ENCODE data around the gene NT5C. TPM values are rescaled to one million over a fixed set of nuclear protein-coding genes. Genes with fewer than 3 reads are reported as not detected.

The NT5C gene
- total RNA-seq, 1 experiment from 2014 or later = 38.6 TPM

GRCh38 chr17:75125984-75126383 is 5.6 kb downstream of the NT5C start:
- CTCF ChIA-PET = interaction anchor here (0.5 to 0.6 kb wide), 2 partner anchors 29 to 30 kb away, joined by 4 to 12 read pairs; no protein-coding TSS in a partner anchor
- H3K27ac ChIP-seq = peak overlapping the region; percentile 93
- no TSS peak for BruUV-seq (replicated peaks)

GRCh38 chr17:75124819-75125162 is 6.8 kb downstream of the NT5C start:
- Histone ChIP-seq H3K27me3 (ENCODE audit: insufficient read depth, low read depth) (no peaks in the 10 kb centered on the region), H2AFZ (peak overlapping the region; percentile 65; the same call in 1 of the 2 replicates), H3K79me2 (ENCODE audit: low read depth) (peaks cover 15% of the 10 kb centered on the region), H3K27ac (peak overlapping the region; percentile 93), H3F3A (ENCODE audit: insufficient read depth, low read depth) (peaks cover 74% of the 10 kb centered on the region), H3K9me2 (ENCODE audit: insufficient read depth) (no peaks in the 10 kb centered on the region), H3K4me2 (peak overlapping the region; percentile 79), H3K9me3 (ENCODE audit: insufficient read depth, low read depth) (no peaks in the 10 kb centered on the region), H3K4me3 (peak overlapping the region; percentile 45; the same call in 1 of the 2 replicates), H4K20me1 (ENCODE audit: insufficient read depth) (no peaks in the 10 kb centered on the region), H3K4me1 (replicated peaks; ENCODE audit: insufficient read depth) (peaks cover 39% of the 10 kb centered on the region), H3K36me3 (ENCODE audit: low read depth) (no peaks in the 10 kb centered on the region)
- no peak for DNase-seq
- intact Hi-C loops (cut with micrococcal nuclease; ENCODE audit: unreplicated experiment) = loop anchor here (1.0 kb wide), 1 partner anchor 35 kb away; no protein-coding TSS in a partner anchor
- CTCF ChIA-PET = interaction anchor here (2.3 kb wide), 1 partner anchor 11 kb away, joined by 13 read pairs; no protein-coding TSS in a partner anchor
- TF ChIP-seq EZH2 (IDR thresholded peaks at IDR 0.05; ENCODE audit: low read depth) (no peak), CTCF (conservative IDR thresholded peaks at IDR 0.05) (no peak)
- BruUV-seq (replicated peaks) = TSS peak; percentile 92
- POLR2A ChIA-PET (ENCODE audit: unreplicated experiment) = interaction anchor here (0.5 to 1.2 kb wide), 4 partner anchors 11 to 402 kb away, joined by 3 to 5 read pairs (median 4); no protein-coding TSS in a partner anchor

More at GRCh38 chr17:75125984-75126383, 5.6 kb downstream of the NT5C start:
- Histone ChIP-seq H3K4me3 (no peak overlapping the region), H3K27me3 (ENCODE audit: insufficient read depth, low read depth) (no peaks in the 10 kb centered on the region), H3K36me3 (ENCODE audit: low read depth) (no peaks in the 10 kb centered on the region), H3K9me2 (ENCODE audit: insufficient read depth) (no peaks in the 10 kb centered on the region), H3K4me1 (replicated peaks; ENCODE audit: insufficient read depth) (peaks cover 43% of the 10 kb centered on the region), H2AFZ (no peak overlapping the region), H3K9me3 (ENCODE audit: insufficient read depth, low read depth) (no peaks in the 10 kb centered on the region), H4K20me1 (ENCODE audit: insufficient read depth) (no peaks in the 10 kb centered on the region; the same call in 1 of the 2 replicates), H3F3A (ENCODE audit: insufficient read depth, low read depth) (peaks cover 77% of the 10 kb centered on the region), H3K79me2 (ENCODE audit: low read depth) (peaks cover 26% of the 10 kb centered on the region), H3K4me2 (0 out of 2 replicates have a peak overlapping the region, but pooled peaks have one; percentile 9)
- no peak for TF ChIP-seq EZH2 (IDR thresholded peaks at IDR 0.05; ENCODE audit: low read depth)
- no peak for TF ChIP-seq CTCF (conservative IDR thresholded peaks at IDR 0.05)
- POLR2A ChIA-PET (ENCODE audit: unreplicated experiment) = interaction anchor here (0.5 kb wide), 1 partner anchor 29 kb away, joined by 3 read pairs; no protein-coding TSS in a partner anchor
- intact Hi-C loops (cut with micrococcal nuclease; ENCODE audit: unreplicated experiment) = no loop called here
- DNase-seq = no peak

GRCh38 chr17:75124041-75124818 is 7.3 kb downstream of the NT5C start:
- intact Hi-C loops (cut with micrococcal nuclease; ENCODE audit: unreplicated experiment) = loop anchor here (1.0 kb wide), 1 partner anchor 35 kb away; no protein-coding TSS in a partner anchor
- POLR2A ChIA-PET (ENCODE audit: unreplicated experiment) = interaction anchor here (0.5 to 1.2 kb wide), 6 partner anchors 10 to 402 kb away, joined by 3 to 12 read pairs (median 4); no protein-coding TSS in a partner anchor
- peak overlapping the region; percentile 70; the same call in 1 of the 2 replicates for H2AFZ ChIP-seq
- CTCF ChIA-PET = interaction anchor here (0.6 to 2.3 kb wide), 5 partner anchors 9 to 82 kb away, joined by 3 to 13 read pairs (median 3); no protein-coding TSS in a partner anchor
- DNase-seq = peak; percentile 97
- H3K79me2 ChIP-seq (ENCODE audit: low read depth) = peaks cover 12% of the 10 kb centered on the region
- peaks cover 69% of the 10 kb centered on the region for H3F3A ChIP-seq (ENCODE audit: insufficient read depth, low read depth)
- peak overlapping the region; percentile 93 for H3K27ac ChIP-seq
- H3K4me1 ChIP-seq (replicated peaks; ENCODE audit: insufficient read depth) = peaks cover 39% of the 10 kb centered on the region
- no peaks in the 10 kb centered on the region for H4K20me1 ChIP-seq (ENCODE audit: insufficient read depth)
- BruUV-seq (replicated peaks) = no TSS peak
- no peaks in the 10 kb centered on the region for H3K9me2 ChIP-seq (ENCODE audit: insufficient read depth)
- no peaks in the 10 kb centered on the region for H3K9me3 ChIP-seq (ENCODE audit: insufficient read depth, low read depth)
- H3K4me2 ChIP-seq = peak overlapping the region; percentile 79
- H3K36me3 ChIP-seq (ENCODE audit: low read depth) = no peaks in the 10 kb centered on the region
- no peaks in the 10 kb centered on the region for H3K27me3 ChIP-seq (ENCODE audit: insufficient read depth, low read depth)
- H3K4me3 ChIP-seq = peak overlapping the region; percentile 45; the same call in 1 of the 2 replicates
- TF ChIP-seq EZH2 (IDR thresholded peaks at IDR 0.05; ENCODE audit: low read depth) (no peak), CTCF (conservative IDR thresholded peaks at IDR 0.05) (no peak; the same call in 1 of the 2 replicates)
